Kidney (tissue), 14 donors: ENCODE measurements around the gene CFAP92. TPM values are rescaled to one million over a fixed set of nuclear protein-coding genes. Genes with fewer than 3 reads are reported as not detected.

Experiments used
- DNase-seq, 5 donors: peaks; one replicate each; pipeline ENCODE4 v3.0.0-alpha.2; 2013 to 2020
- FAIRE-seq: peaks from 2 replicates; lab custom pipeline; 2012; peaks lifted over from hg19 to GRCh38; lab: Jason Lieb, UNC
- H3K27ac ChIP-seq, 2 donors: one replicate each; pipeline ENCODE4 v1.7.0; 2013; ENCODE audit warnings: low read depth in 2 of 2, low read length in 2 of 2, inconsistent platforms in 1 of 2
- H3K27me3 ChIP-seq: one replicate; pipeline ENCODE4 v1.7.1; 2013; ENCODE audit warnings: low read length, inconsistent platforms; ENCODE audit not compliant: control insufficient read depth, insufficient read depth
- H3K36me3 ChIP-seq, 3 donors: one replicate each; pipeline versions ENCODE4 v1.7.0 to v1.7.1; 2013; ENCODE audit warnings: low read length in 3 of 3, control low read depth in 1 of 3, inconsistent platforms in 1 of 3; ENCODE audit not compliant: insufficient read depth in 3 of 3, control insufficient read depth in 2 of 3
- H3K4me1 ChIP-seq, 3 donors: one replicate each; pipeline versions ENCODE4 v1.7.0 to v1.7.1; 2013; ENCODE audit warnings: low read length in 3 of 3, inconsistent platforms in 1 of 3, low read depth in 1 of 3; ENCODE audit not compliant: control insufficient read depth in 2 of 3, insufficient read depth in 2 of 3
- H3K4me3 ChIP-seq, 3 donors: one replicate each; pipeline versions ENCODE4 v1.7.0 to v1.8.1; 2013; ENCODE audit warnings: low read length in 3 of 3, control low read depth in 1 of 3, inconsistent platforms in 1 of 3
- H3K9ac ChIP-seq, 3 donors: one replicate each; pipeline versions ENCODE4 v1.7.0 to v1.7.1; 2013; ENCODE audit warnings: low read length in 3 of 3, control low read depth in 1 of 3, inconsistent platforms in 1 of 3
- H3K9me3 ChIP-seq, 3 donors: one replicate each; pipeline versions ENCODE4 v1.7.0 to v1.7.1; 2013; ENCODE audit warnings: low read length in 3 of 3, control low read depth in 1 of 3, inconsistent platforms in 1 of 3; ENCODE audit not compliant: control insufficient read depth in 2 of 3, insufficient read depth in 1 of 3
- intact Hi-C: fragments of 100-400 bp; cut with DNase I; formaldehyde crosslinking; loops from one replicate; pipeline ENCODE4 v1.11.1; 2022
- polyA plus RNA-seq: library from polyadenylated mRNA; stranded (reverse); fragments of 350-450 nt; fragmentation: Illumina TruSeq; extraction: RNeasy Lipid Tissue Mini Kit (QIAGEN cat#74804); gene quantifications from one replicate; pipeline ENCODE4 v1.2.3, GENCODE V29; 2014; ENCODE audit warnings: low read depth, low replicate concordance; ENCODE audit not compliant: insufficient read depth
- total RNA-seq: library from RNA; stranded (reverse); fragmentation: NEBNext Ultra II Directional; extraction: Animal tissue kit (Norgen Biotek cat#: 25700); gene quantifications from one replicate; pipeline ENCODE4 v1.2.1, GENCODE V29; 2021
- TF ChIP-seq, protein P1 (sequence below): IDR thresholded peaks from 3 replicates; pipeline ENCODE4 v1.5.1; 2012; ENCODE audit warnings: mild to moderate bottlenecking, moderate library complexity, borderline replicate concordance; ENCODE audit not compliant: insufficient read depth; ENCODE audit errors: extremely low read depth
- donor health status: control.
- donor health status: control.
- donor health status: control.
- donor health status: control.
- donor health status: control.
- donor health status: DM: yes; HTN: yes; CAD: no.
- donor health status: Normal renal cell carcinoma (clear cell type).

The CFAP92 gene
- total and polyA plus RNA-seq, 2 donors from 2014 or later = 0.56 to 0.60 TPM

DNA sequence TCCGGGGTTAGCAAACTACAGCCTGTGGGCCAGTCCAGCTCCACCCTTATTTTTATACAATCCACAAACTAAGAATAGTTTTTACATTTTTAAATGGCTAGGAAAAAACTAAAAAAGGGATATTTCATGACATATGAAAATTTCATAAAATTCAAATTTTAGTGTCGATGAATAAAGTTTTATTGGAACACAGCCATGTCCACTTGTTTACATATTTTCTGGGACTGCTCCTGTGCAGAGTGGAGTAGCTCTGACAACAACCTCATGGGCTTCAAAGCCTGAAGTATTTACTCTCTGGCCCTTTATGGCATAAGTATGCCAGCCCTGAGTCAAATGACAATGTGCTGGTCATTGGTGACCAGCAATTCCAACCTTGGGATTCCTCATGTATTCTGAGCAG is 24.4 kb upstream of the CFAP92 start:
- H3K36me3 ChIP-seq = peaks cover 0 to 3% (median 0%) of the 10 kb centered on the region in 3 donors
- TF ChIP-seq, protein P1, sequence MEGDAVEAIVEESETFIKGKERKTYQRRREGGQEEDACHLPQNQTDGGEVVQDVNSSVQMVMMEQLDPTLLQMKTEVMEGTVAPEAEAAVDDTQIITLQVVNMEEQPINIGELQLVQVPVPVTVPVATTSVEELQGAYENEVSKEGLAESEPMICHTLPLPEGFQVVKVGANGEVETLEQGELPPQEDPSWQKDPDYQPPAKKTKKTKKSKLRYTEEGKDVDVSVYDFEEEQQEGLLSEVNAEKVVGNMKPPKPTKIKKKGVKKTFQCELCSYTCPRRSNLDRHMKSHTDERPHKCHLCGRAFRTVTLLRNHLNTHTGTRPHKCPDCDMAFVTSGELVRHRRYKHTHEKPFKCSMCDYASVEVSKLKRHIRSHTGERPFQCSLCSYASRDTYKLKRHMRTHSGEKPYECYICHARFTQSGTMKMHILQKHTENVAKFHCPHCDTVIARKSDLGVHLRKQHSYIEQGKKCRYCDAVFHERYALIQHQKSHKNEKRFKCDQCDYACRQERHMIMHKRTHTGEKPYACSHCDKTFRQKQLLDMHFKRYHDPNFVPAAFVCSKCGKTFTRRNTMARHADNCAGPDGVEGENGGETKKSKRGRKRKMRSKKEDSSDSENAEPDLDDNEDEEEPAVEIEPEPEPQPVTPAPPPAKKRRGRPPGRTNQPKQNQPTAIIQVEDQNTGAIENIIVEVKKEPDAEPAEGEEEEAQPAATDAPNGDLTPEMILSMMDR = no peak
- no peak overlapping the region for H3K27ac ChIP-seq
- no peaks in the 10 kb centered on the region for H3K9me3 ChIP-seq
- intact Hi-C loops = no loop called here
- no peaks in the 10 kb centered on the region for H3K27me3 ChIP-seq
- H3K9ac ChIP-seq = no peak overlapping the region
- DNase-seq (no peak), FAIRE-seq (no peak)
- H3K4me3 ChIP-seq = no peak overlapping the region
- H3K4me1 ChIP-seq = peaks cover 0 to 7% (median 5%) of the 10 kb centered on the region in 3 donors

DNA sequence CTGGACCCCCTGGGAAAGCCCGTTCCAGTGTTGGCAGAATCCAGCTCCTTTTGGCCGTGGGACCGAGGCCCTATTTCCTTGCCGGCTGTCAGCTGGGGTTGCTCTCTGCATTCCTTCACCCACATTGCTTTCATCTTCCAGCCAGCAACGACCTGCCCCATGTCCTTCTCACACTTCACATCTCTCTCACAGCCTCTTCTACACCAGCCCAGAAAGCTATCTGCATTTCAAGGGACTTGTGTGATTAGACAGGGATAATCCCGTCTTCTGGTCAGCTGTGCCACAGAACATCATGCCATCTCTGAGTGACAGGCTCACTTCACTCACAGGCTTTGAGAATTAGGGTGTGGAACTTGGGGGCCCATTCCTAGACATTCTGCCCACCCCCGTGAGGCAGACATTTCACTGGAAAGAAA is 23.6 kb upstream of the CFAP92 start:
- FAIRE-seq (no peak), DNase-seq (no peak)
- no peak overlapping the region for H3K9ac ChIP-seq
- H3K27ac ChIP-seq = peak overlapping the region in 1 of 2 donors; percentile 81
- TF ChIP-seq, protein P1 = no peak
- H3K27me3 ChIP-seq = no peaks in the 10 kb centered on the region
- no peaks in the 10 kb centered on the region for H3K9me3 ChIP-seq
- intact Hi-C loops = no loop called here
- peaks cover 0 to 3% (median 0%) of the 10 kb centered on the region in 3 donors for H3K36me3 ChIP-seq
- no peak overlapping the region for H3K4me3 ChIP-seq
- H3K4me1 ChIP-seq = peaks cover 0 to 7% (median 5%) of the 10 kb centered on the region in 3 donors

- peaks cover 0 to 3% (median 0%) of the 10 kb centered on the region in 3 donors for H3K36me3 ChIP-seq
- H3K4me3 ChIP-seq = no peak overlapping the region
- peak overlapping the region; percentile 26 to 81 for H3K27ac ChIP-seq
- H3K9me3 ChIP-seq = no peaks in the 10 kb centered on the region
- DNase-seq (no peak), FAIRE-seq (no peak)
- TF ChIP-seq, protein P1 = no peak
- intact Hi-C loops = no loop called here
- no peak overlapping the region for H3K9ac ChIP-seq
- H3K4me1 ChIP-seq = peaks cover 0 to 7% (median 5%) of the 10 kb centered on the region in 3 donors
- no peaks in the 10 kb centered on the region for H3K27me3 ChIP-seq
Measured at GRCh38 chr3:129016720-129017483, 23.0 kb upstream of the CFAP92 start.
